NCI-H510A treated with DMSO at 0.1 percent for 48 hours (cell line): ENCODE data around the gene LYPD6B.

Experiments used
- DNase-seq: peaks from one replicate; lab custom pipeline; 2025; lab: John Stamatoyannopoulos, UW

The LYPD6B gene

GRCh38 chr2:149122516-149122915, 84.0 kb downstream of the LYPD6B start:
- no peak for DNase-seq

GRCh38 chr2:149125031-149125725, 86.7 kb downstream of the LYPD6B start:
- DNase-seq: peak; percentile 80

- no peak for DNase-seq
Observed at GRCh38 chr2:149129433-149129832, 90.9 kb downstream of the LYPD6B start.

- DNase-seq: no peak
Observed at GRCh38 chr2:149132339-149132738, 93.8 kb downstream of the LYPD6B start.

GRCh38 chr2:149132901-149133300, 94.4 kb downstream of the LYPD6B start:
- DNase-seq: no peak

GRCh38 chr2:149134335-149134923, 95.9 kb downstream of the LYPD6B start:
- no peak for DNase-seq

GRCh38 chr2:149136111-149136510, 97.6 kb downstream of the LYPD6B start:
- no peak for DNase-seq

DNA sequence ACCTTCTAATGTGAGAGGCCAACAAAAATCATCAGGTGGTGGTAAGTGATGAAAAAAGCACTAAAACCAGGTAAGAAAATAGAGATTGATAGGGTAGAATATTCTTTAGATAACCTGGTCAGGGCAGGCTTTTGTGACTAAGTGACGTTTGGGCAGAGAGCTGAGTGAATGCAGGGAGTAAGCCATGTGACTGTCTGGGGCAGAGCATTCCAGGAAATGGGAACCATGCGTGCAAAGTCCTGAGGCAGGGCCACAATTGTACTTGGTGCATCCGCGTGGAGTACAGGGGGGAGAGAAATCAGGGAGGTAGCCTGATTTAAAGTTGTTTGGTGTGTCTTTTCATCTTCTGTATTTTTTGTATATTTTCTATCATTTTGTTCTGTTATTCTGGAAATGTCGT, 102.5 kb downstream of the LYPD6B start:
- no peak for DNase-seq

DNA sequence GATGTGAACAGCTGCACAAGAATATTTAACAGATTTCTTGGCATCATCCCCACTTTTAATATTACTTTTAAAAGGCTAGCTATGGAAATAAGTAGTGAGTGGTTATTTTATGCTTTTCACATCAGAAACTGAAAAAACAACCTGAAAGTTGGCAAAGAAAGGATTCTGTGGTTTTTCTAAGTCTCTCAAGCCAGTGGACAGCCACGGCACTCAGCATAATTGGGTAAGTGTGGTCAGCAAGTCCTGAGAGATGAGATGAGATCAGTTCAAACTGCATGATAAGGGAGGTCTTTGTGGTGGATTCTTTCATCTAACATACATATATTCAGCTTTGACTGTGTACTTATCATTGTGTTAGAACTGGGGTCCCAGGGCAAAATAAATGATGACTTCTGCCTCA, 105.2 kb downstream of the LYPD6B start:
- no peak for DNase-seq

DNA sequence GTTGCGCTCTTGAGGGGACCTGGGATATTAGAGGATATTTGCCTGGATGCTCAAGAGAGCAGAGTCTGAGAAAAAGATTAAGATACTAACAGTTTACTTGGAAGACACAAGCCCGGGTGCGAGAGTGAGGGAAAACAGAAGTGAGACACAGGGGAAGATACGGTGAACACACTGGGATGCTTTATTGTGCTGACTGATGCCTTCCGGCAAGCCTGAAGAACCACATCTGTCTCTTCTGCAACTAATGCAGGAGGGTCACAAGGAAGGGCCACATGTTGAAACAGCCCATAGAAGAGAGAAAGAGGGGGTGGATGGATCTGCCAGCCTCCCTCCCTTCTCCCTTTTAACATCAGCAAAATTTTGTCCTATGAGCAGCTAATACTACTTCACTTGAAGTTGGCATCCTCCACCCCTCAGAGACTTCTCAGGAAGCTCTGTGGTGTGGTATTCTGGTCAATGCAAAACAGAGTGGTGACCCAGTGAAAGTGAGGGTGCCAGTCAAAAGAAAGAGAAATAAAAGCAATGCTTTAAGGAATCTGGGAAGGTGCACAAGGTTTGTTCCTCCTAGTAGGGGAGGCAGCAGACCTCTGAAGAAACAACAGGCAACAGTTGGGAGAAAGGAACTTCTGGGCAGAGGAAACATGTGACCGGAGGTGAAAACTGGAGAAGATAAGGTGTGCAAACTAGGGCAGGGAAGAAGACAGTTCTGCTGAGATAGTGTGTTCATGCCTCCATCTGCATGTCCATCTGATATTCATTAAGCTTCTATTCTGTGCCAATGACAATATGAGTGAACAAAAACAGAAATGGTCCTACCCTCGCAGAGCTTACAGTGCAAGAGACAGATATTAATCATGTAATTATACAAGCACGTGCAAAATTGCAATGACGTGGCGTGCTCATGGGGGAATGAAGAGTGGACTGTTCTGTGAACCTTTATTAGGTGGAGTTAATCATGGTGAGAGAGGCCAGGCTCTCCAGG, 107.1 kb downstream of the LYPD6B start:
- DNase-seq: no peak

DNA sequence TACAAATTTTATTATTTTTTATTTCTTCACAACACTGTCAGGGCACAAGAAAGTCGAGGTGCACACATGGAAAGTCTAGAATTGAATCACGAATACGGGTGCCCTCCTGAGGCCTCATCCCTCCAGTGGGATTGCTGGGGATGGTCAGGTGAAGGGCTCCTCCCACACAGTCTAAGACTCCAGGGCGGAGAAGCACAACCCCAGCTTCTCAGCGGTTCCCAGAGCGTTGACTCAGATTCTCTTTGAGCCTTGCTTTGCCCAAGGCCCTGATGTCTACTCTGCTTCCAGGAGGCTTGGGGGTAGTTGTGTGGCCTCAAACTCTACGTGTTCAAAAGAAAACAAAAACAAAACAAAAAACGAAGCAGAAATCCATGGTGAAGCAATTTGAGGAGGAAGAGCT, 108.4 kb downstream of the LYPD6B start:
- no peak for DNase-seq

- peak; percentile 1 for DNase-seq
Observed at GRCh38 chr2:149148194-149149006, 109.9 kb downstream of the LYPD6B start.

DNA sequence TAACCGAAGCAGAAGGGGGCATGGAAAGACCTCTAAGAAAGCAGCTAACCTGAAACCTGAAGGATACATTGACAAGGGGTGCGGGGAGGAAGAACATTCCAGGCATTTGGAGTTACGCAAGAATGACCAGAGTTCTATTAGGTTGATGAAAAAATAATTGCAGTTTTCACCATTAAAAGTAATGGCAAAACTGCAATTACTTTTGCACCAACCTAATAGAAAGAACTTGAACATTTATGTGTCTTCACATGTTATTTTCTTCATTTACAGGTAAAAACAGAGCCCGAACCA, 110.5 kb downstream of the LYPD6B start:
- no peak for DNase-seq

DNA sequence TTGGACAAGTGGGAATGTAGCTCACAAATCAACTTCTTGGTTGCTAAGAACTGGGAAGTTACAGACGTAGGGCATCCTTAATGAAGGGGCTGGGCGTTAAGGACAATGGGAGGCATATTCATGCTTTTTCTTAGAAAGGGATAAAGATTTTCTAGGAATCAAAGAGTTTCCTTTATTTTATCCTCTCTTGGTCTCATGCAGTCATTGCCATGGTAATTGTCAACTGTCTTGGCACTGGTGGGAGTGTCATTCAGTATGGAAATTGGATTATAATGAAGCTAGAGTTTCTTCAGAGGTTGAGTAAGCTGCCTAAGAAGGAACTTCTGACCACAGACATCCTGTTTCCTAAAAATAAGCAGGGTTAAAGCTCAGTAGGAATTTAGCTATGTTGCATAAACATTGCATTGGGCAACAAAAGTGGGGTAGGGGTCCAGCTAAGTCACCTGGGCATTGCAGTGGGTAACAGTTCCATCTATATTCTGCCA, 114.0 kb downstream of the LYPD6B start:
- no peak for DNase-seq

GRCh38 chr2:149155196-149155969, 116.9 kb downstream of the LYPD6B start:
- no peak for DNase-seq

- no peak for DNase-seq
Observed at GRCh38 chr2:149155988-149156387, 117.5 kb downstream of the LYPD6B start.

DNA sequence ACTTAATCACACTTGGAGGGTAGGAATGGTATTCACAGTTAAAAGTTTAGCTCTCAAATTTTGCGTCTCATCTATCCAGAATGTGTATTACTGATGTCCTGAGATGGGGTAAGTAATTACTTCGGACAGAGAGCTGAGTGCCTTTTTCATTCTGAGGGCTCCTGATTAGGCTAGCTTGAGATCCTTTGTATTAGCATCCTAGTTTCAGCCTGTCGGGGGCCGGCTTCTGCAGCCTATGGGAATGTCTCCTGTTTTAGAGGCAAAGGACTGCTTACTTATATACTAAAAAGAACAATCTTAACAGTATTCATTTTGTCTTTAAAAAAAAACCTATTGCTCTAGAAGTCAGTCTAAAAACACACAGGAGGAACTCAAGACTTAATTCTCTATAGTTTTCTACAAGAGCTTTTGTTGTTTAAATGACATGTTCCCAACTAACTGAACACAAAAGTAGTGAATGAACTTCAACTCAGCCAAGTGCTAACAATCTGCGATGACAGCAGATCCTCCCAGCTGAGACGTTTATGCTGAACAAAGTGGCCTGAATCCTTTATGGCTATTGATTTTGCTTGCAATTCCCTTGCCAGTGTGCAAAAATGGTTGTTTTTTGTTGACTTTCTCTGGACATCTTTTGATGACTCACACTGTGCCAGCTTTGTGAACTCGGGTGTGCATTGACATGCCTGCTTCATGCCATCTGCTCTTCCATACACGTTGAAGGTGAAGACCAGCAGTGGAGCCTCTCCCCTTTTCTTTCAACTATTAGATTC, 118.7 kb downstream of the LYPD6B start:
- DNase-seq: no peak

- DNase-seq: no peak
Observed at GRCh38 chr2:149158957-149159356, 120.5 kb downstream of the LYPD6B start.

GRCh38 chr2:149160195-149160594, 121.7 kb downstream of the LYPD6B start:
- DNase-seq: no peak

- DNase-seq: no peak
Observed at GRCh38 chr2:149160701-149161217, 122.3 kb downstream of the LYPD6B start.
